SH-SY5Y (cell line): ENCODE measurements around the gene ADSS2.

Experiments used
- GATA2 ChIP-seq: IDR thresholded peaks from 2 replicates; pipeline ENCODE4 v1.6.1; 2011; ENCODE audit warnings: mild to moderate bottlenecking, low read depth, low read length
- GATA3 ChIP-seq: IDR thresholded peaks from 2 replicates; pipeline ENCODE4 v1.6.1; 2011; ENCODE audit warnings: low read depth, mild to moderate bottlenecking, low read length, moderate library complexity

- TF ChIP-seq GATA3 (no peak), GATA2 (no peak)
These were observed 89.2 kb downstream of the ADSS2 start for GRCh38 chr1:244362476-244362875.
